D721Med (cell line): ENCODE measurements around the gene TMEM140.

Source experiments
- DNase-seq: peaks from one replicate; pipeline ENCODE4 v3.0.0; 2011; ENCODE audit warnings: low spot score; ENCODE audit not compliant: insufficient read length
- FAIRE-seq: peaks from 2 replicates; lab custom pipeline; 2011; peaks lifted over from hg19 to GRCh38; lab: Jason Lieb, UNC
- CTCF ChIP-seq: IDR thresholded peaks from 2 replicates; pipeline ENCODE4 v1.5.1; 2012; ENCODE audit warnings: mild to moderate bottlenecking, control low read depth; ENCODE audit not compliant: insufficient read depth; ENCODE audit errors: missing control alignments

The TMEM140 gene

GRCh38 chr7:135215698-135216097, 67.8 kb downstream of the TMEM140 start:
- TF ChIP-seq CTCF: no peak
- DNase-seq (no peak), FAIRE-seq (no peak)
